SH-SY5Y (cell line): ENCODE measurements around the gene ADD1.

Experiments used
- GATA2 ChIP-seq: IDR thresholded peaks from 2 replicates; pipeline ENCODE4 v1.6.1; 2011; ENCODE audit warnings: mild to moderate bottlenecking, low read depth, low read length
- GATA3 ChIP-seq: IDR thresholded peaks from 2 replicates; pipeline ENCODE4 v1.6.1; 2011; ENCODE audit warnings: low read depth, mild to moderate bottlenecking, low read length, moderate library complexity

- TF ChIP-seq GATA2 (no peak), GATA3 (no peak)
These were observed 13.7 kb upstream of the ADD1 start for GRCh38 chr4:2829933-2830451.
